HEK293 (cell line): Measurements from ENCODE around the gene LIN7C.

Experiments
- CTCF ChIP-seq: fragments of 450-650 bp; formaldehyde crosslinking; IDR thresholded peaks from 2 replicates; pipeline ENCODE4 v1.5.1; 2016; ENCODE audit warnings: missing biosample characterization, missing genetic modification characterization
- HOXA7 ChIP-seq: sonication (generic); formaldehyde crosslinking; IDR thresholded peaks from 2 replicates; pipeline ENCODE4 v1.8.1; 2022; ENCODE audit warnings: missing genetic modification reagents, borderline replicate concordance
- ZNF701 ChIP-seq: fragments of 450-650 bp; formaldehyde crosslinking; IDR thresholded peaks from 2 replicates; pipeline ENCODE4 v1.5.1; 2016; ENCODE audit warnings: missing biosample characterization, missing genetic modification characterization

- TF ChIP-seq CTCF (tag by site-specific recombination) (no peak), HOXA7 (no peak), ZNF701 (tag by site-specific recombination) (no peak)
These were observed 36.4 kb downstream of the LIN7C start for GRCh38 chr11:27470166-27470565.
